Epithelial cell of proximal tubule (primary cell): ENCODE measurements around the gene MFSD1. TPM values are rescaled to one million over a fixed set of nuclear protein-coding genes. Genes with fewer than 3 reads are reported as not detected.

Experiments
- DNase-seq: peaks from one replicate; pipeline ENCODE4 v3.0.0-alpha.2; 2011; ENCODE audit warnings: low read depth
- H3K4me3 ChIP-seq: 2 replicates; pipeline ENCODE4 v1.5.1; 2011; ENCODE audit warnings: low read depth, mild to moderate bottlenecking, low read length
- total RNA-seq: library from RNA; depleted of rRNA; stranded (reverse); fragments of >200 nt; gene quantifications from 2 replicates; pipeline ENCODE4 v1.2.3, GENCODE V29; 2015
- TF ChIP-seq, protein P1 (sequence below): conservative IDR thresholded peaks from 2 replicates; pipeline ENCODE4 v1.5.1; 2012; ENCODE audit warnings: low read depth, mild to moderate bottlenecking, low read length

MFSD1 gene
- total RNA-seq, 1 donor from 2014 or later: 27.8 TPM

DNA sequence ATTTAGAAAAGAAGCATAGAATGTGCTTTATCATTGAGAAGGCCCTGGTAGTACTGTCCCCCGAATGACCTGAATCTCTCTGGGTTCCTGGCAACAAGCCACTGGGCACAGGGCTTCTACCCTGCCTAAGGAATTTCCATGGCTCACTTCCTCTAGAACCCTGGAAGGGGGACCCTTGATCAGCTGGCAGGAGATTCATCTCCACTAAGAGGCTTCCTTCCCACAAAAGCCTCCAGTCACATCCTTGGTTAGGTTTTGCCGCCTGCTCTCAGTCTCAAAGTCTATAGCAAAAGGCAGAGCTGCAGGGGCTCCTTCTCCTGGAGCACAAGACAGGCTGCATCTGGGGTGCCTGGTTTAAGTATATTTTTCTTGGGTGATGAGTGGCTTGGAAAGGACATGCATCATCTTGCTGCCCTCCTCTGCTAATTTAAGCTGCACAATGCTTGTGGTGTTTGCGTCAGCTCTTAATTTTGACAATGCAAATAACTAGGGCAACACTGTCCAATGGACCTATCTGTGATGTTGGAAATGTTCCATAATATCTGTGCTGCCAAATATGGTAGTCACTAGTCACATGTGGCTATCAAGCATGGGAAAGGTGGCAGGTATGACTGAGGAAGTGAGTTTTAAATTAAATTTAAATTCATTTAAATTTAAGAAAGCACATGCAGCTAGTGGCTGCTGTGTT is 36.2 kb upstream of the MFSD1 start:
- DNase-seq: no peak
- no peak overlapping the region for H3K4me3 ChIP-seq
- TF ChIP-seq, protein P1, sequence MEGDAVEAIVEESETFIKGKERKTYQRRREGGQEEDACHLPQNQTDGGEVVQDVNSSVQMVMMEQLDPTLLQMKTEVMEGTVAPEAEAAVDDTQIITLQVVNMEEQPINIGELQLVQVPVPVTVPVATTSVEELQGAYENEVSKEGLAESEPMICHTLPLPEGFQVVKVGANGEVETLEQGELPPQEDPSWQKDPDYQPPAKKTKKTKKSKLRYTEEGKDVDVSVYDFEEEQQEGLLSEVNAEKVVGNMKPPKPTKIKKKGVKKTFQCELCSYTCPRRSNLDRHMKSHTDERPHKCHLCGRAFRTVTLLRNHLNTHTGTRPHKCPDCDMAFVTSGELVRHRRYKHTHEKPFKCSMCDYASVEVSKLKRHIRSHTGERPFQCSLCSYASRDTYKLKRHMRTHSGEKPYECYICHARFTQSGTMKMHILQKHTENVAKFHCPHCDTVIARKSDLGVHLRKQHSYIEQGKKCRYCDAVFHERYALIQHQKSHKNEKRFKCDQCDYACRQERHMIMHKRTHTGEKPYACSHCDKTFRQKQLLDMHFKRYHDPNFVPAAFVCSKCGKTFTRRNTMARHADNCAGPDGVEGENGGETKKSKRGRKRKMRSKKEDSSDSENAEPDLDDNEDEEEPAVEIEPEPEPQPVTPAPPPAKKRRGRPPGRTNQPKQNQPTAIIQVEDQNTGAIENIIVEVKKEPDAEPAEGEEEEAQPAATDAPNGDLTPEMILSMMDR: no peak

DNA sequence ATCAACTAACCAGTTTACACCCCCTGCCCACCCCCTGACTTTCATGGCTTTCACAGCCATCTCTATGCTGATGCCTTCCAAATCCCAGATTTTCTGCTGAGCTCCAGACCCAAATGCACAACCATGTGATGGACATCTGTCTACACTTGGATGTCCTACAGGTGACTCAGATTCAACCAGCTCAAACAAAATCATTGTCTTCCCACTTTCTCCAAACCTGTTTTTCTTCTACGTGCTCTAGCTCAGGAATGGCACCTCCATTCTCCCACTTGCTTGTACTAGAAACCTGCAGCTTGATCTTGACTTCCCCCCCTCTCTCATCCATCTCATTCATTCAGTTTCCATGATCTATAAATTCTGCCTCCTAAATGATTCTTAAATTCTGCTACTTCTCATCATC is 35.5 kb upstream of the MFSD1 start:
- TF ChIP-seq, protein P1: no peak
- DNase-seq: no peak
- H3K4me3 ChIP-seq: no peak overlapping the region

DNA sequence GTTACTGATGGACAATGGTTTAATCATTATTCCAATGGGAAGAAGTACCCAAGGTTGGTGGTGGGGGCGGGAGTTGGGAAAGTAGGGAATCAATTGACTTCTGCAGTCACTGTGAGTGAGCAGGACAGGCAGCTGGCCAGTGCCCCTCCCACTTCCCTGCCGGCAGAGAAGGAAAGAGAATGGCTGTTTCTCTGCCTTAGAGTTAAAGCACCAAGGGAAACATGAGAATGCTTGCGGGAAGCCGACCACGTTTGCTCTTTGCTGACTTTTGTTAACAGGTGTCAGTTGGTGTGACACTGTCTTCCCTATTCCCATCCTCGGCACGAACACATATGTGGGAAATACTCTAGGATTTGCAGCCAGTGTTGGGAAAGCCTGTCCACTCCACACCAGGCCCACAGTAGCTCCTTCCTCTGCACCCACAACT is 33.5 kb upstream of the MFSD1 start:
- TF ChIP-seq, protein P1: no peak
- H3K4me3 ChIP-seq: peak overlapping the region; percentile 1
- DNase-seq: no peak

DNA sequence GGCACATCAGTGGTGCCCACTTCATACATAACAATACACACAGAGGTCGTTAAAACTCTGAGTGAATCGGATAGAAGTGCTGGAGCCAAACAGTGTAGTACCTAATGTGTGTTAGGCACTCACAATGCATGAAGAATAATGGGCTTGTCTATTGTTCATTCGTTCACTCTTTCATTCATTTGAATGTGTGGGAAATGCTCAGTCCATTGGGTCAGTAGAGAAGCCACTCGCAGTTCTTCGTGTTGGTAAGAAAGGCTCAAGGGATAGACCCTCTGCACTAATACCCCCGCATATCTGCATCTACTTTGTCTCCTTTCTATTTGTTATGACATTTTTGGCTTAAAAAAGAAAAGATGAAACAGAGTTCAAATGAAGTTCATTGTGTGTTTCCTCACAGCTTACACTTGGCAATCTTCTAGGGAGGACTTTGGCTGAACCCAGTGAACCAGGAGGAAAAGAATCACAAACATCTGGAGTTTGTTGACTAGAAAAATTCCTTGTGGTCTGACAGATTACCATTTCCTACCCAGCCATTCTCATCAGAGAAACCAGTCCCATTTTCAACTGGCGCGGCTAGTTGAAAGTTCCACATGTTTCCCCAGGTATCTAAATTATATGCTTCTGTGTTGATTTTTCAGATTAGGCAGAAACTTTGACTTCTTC is 32.8 kb upstream of the MFSD1 start:
- peak; percentile 90 for DNase-seq
- H3K4me3 ChIP-seq: peak overlapping the region; percentile 1
- TF ChIP-seq, protein P1: no peak

DNA sequence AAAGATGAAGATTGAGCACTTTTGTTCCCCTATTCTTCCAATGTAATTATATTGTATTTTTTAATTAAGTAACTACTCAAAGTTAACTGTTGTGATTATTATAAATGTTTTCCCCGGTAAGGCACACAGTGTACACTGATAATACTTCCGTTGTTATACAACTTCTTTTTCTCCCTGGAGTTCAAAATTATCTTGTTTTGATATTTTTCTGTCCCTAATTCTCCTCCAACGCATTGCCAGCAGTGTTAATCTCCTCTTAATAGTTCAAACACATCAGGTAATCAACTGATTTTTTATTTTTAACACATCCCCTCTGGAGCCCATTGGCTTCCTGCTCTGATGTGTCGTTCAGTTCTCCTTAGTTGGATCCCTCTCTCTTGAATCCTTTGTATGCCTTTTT is 32.3 kb upstream of the MFSD1 start:
- DNase-seq: no peak
- TF ChIP-seq, protein P1: no peak
- no peak overlapping the region for H3K4me3 ChIP-seq

DNA sequence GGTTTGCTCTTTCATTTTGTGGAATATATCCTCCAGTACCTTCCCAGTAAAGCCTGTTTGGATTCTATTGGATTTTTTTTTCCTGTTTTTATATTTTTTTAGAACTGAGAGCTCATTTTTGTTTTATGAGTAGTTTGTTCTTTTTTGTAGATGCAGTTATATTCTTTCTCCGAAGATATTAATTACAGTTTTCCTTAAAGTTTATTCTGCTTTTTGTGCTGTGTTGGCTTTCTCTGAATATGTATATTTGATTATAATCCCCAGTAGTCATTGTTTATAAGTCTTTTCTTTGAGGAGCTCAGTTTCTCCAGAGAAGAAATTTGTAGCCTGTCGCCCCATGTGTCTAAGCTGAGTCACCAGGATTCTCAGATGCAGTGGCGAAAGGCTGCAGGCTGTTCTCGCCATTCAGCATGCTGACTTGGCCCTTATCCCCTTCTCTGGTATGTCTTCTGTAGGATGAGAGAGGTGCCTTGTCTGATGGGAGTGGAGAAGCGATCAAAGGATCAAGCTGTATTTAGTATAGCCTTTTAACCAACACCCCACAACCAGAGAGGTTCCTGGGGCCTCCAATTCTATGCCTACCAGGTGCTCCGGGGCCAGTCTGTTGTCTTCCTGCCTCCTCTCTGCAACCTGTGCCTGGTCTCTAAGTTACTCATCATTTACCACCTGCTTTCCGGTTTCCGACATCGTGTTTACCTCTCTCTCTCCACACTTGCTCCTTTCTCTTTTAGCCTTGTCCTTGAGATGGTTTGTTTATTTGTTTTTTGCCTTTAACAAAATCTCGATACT is 31.7 kb upstream of the MFSD1 start:
- DNase-seq: no peak
- no peak overlapping the region for H3K4me3 ChIP-seq
- TF ChIP-seq, protein P1: no peak
